ENCODE measurements around the gene MAPKAPK3.

The MAPKAPK3 gene

DNA sequence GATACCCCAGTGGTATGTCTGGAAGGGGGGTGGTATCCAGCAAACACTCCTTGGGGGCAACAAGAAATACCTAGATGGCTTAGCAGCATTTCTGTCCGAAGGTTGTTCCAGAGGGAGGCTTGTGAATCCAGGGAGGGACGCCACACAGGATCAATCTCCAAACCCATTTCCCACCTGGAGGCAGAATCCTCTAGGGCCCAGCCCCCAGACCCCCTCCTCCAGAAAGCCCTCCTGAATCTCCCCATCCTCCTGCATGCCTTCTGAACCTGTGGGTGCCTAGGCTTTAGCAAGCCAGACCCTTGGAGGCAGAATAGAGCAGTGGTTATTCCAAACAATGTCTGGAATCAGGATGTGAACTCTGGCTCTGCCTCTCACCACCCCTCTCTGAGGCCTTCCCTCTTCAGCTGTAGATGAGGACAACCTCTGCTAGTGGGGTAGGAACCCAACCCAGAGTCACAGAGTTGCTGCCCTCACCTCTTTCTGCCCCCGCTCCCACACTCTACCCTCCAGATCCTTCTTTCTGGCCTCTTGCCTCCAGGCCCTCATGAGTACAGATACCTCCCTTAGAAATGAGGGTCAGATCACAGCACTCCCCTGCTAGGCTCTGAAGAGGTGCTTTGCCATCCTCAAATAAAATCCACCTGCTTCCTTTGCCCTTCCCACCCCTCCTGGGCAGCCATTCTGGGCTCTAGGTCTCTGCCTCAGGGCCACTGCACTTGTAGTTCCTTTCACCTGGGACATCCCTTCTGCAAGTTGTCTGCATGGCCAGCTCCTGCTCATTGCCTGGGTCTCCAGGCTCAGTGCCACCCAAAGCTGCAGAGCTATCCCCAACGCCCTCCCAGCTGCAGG lies 13.5 kb upstream of the MAPKAPK3 start:
- no peak for DNase-seq (ENCODE audit: low spot score)
- in situ Hi-C loops (cut with MboI; ENCODE audit: low sequenced_read_pairs, unreplicated experiment), result no loop called here
- TF ChIP-seq, protein P1, sequence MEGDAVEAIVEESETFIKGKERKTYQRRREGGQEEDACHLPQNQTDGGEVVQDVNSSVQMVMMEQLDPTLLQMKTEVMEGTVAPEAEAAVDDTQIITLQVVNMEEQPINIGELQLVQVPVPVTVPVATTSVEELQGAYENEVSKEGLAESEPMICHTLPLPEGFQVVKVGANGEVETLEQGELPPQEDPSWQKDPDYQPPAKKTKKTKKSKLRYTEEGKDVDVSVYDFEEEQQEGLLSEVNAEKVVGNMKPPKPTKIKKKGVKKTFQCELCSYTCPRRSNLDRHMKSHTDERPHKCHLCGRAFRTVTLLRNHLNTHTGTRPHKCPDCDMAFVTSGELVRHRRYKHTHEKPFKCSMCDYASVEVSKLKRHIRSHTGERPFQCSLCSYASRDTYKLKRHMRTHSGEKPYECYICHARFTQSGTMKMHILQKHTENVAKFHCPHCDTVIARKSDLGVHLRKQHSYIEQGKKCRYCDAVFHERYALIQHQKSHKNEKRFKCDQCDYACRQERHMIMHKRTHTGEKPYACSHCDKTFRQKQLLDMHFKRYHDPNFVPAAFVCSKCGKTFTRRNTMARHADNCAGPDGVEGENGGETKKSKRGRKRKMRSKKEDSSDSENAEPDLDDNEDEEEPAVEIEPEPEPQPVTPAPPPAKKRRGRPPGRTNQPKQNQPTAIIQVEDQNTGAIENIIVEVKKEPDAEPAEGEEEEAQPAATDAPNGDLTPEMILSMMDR (IDR thresholded peaks at IDR 0.05; ENCODE audit: borderline replicate concordance, control extremely low read depth, extremely low read depth, insufficient read depth, missing control alignments), result no peak

- TF ChIP-seq, protein P1 (IDR thresholded peaks at IDR 0.05; ENCODE audit: borderline replicate concordance, control extremely low read depth, extremely low read depth, insufficient read depth, missing control alignments), result no peak
- in situ Hi-C loops (cut with MboI; ENCODE audit: low sequenced_read_pairs, unreplicated experiment), result no loop called here
- no peak for DNase-seq (ENCODE audit: low spot score)
Measured at GRCh38 chr3:50604110-50604621, 12.8 kb upstream of the MAPKAPK3 start.

- TF ChIP-seq, protein P1 (IDR thresholded peaks at IDR 0.05; ENCODE audit: borderline replicate concordance, control extremely low read depth, extremely low read depth, insufficient read depth, missing control alignments), result no peak
- in situ Hi-C loops (cut with MboI; ENCODE audit: low sequenced_read_pairs, unreplicated experiment), result no loop called here
- no peak for DNase-seq (ENCODE audit: low spot score)
Measured at GRCh38 chr3:50604628-50605588, 12.0 kb upstream of the MAPKAPK3 start.

- in situ Hi-C loops (cut with MboI; ENCODE audit: low sequenced_read_pairs, unreplicated experiment), result no loop called here
- TF ChIP-seq, protein P1 (IDR thresholded peaks at IDR 0.05; ENCODE audit: borderline replicate concordance, control extremely low read depth, extremely low read depth, insufficient read depth, missing control alignments), result no peak
- no peak for DNase-seq (ENCODE audit: low spot score)
Measured at GRCh38 chr3:50605901-50606326, 11.0 kb upstream of the MAPKAPK3 start.

DNA sequence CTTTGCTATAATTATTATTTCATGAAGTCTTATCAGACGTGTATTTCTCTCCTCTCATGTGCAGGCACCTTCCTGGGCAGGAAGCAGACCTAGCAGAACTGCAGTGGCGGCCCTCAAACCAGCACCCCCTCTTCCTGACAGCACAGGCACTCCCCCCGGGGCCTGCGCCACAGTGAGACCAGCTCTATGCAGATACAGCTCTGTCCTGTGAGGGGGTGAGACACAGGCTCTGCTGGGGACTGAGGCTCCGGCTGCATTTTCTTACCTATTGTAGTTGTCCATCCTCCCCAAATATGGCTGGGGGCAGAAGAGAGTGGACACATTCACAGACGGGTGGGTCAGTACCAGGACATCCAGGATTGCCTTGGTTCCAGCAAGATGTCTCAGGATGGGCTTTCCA lies 10.4 kb upstream of the MAPKAPK3 start:
- no peak for DNase-seq (ENCODE audit: low spot score)
- in situ Hi-C loops (cut with MboI; ENCODE audit: low sequenced_read_pairs, unreplicated experiment), result no loop called here
- TF ChIP-seq, protein P1 (IDR thresholded peaks at IDR 0.05; ENCODE audit: borderline replicate concordance, control extremely low read depth, extremely low read depth, insufficient read depth, missing control alignments), result no peak
